Bronchus fibroblast of lung (primary cell): ENCODE data around the gene PRRT1. TPM values are rescaled to one million over a fixed set of nuclear protein-coding genes. Genes with fewer than 3 reads are reported as not detected.

ENCODE experiments used
- total RNA-seq: library from RNA; depleted of rRNA; stranded (reverse); fragments of >200 nt; gene quantifications from 2 replicates; pipeline ENCODE4 v1.2.3, GENCODE V29; 2015

PRRT1 gene
- 0.15 and 0.17 TPM in 2 replicates for total RNA-seq

DNA sequence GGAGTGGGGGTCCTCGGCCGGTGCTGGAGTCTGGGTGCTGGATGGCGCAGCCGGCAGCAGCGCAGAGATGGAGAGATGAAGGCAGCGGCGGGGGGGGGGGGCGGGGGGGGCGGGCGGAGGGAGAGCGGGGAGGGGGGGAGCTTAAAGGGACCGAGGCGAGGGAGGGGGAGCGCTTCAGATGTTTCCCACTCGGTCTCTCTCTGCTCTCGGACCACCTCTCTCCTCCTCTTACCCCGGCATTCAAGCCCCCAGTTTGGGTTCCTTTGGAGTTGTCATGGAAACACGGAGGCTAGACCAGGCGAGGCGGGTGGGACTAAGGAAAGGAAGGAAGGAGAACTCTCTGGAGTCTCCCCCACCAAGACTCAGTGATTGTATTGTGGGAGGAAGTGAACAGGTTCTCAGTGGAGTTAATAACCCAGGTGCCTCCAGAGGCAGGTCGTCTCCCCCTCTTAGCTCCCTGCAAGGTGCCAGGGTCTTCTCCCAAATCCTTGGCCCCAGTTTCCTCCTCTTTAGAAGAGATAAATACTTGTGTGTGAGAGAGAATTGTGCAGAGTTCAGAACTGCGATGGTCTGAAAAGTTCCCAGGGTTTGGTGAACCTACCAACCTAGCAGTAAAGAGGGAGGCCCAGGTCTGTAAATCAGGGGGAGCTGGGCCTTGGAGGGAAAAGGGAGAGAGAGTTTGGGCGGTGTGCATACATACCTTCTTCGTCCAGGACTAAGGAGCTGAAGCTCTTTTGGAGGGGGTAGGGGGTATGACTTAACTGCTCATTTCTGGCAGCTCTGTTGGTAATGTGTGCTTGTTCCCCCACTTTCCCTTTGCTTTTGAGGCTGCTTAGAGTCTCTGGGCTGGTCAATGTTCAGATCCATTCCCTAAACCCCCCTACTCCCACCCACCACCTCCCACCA, at the start of gene PRRT1:
PRRT1 (minus strand) TSS at position 77 of the 906 bp plus-strand sequence. CDS start 112 bp downstream, outside the sequence.

DNA sequence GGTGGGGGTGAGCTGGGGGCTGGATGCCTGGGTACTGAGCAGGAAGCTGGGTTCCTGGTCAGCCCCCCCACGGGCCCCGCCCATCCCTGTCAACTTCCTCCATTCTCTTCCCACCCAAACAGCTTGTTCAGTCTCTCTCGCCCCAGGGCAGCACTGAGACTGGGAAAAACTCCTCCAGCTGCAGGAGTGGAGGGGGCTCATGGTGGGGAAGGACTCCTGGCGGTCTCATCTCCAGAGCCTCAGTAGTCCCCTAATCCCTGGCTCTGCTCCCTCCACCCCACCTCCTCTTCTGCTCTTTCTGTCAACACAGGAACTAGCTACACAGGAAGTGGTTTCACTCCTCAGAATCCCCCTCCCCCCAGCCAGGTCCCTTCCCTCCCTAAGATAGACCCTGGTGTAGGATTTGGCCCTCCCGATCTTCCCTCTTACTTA, 40.9 kb upstream of the PRRT1 start, which contains the start of gene GPSM3:
GPSM3 (minus strand) TSS at position 36 of the 432 bp plus-strand sequence. CDS start 130 bp downstream, outside the sequence.

DNA sequence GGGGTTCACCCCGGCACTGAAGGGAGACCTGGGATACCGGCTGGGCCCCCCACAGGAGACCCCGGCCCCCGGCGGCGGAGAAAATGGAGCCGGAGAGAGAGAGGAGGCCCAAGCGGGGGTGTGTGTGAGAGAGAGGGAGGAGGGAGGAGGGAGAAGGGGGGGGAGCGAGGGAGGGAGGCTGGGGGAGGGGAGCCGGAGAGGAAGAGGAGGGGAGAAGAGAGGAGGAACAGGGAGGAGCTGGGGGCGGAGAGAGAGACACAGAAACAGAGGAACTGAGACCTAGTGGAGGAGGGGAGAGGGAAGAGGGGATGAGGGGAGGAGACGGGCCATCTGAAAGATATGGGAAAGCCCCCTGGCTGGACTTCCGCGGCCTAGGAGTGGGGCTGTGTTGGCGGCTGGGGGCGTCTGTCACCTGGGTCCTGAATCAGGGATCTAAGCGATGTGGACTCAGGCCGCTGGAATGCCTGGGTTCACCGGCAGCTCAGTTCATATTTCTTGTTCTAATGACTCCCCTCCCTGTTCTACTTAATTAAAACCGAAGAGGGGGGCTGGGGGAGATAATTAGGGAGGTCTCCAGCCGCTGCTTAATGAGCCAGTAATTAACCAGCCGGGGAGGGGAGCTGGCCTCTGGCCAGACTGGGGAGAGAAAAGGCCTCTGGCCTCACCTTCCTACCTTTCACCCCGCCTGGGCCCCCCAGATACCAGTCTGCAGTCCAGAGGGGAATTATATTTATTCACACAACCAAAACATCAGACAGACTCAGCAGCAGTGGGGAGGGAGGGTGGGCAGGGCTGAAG, 38.5 kb upstream of the PRRT1 start, which contains the start of gene PBX2:
PBX2 (minus strand) TSS at position 149 of the 798 bp plus-strand sequence. CDS start 287 bp downstream, outside the sequence.

DNA sequence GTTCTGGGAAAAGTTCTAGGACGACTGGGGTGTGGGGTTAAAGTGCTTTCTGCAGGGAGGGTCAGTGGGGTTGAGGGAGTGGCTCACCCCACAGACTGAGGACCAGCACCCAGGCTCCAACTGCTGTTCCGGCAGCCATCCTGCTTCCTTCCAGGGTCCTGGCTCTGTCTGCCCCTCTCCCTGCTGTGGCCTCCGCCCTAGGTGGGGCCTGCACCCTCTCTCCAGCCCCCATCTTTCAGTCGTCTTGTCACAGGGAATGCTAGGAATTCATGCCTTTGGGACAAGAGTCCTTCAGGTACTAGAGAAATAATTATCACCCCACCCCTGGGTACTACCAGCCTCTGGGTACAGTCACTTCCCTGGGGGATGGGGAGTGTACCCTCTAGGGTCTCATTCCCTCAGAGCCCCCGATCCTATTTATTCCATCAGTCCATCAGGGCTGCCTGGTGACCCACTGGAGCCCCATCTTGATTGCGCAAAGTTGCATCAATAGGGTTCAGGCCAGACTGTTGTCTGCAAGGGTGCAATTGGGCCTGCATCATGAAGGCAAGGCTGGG, 32.4 kb upstream of the PRRT1 start, which contains the start of gene AGER:
AGER (minus strand) TSS at position 170 of the 557 bp plus-strand sequence; CDS start at position 139, 31 bp downstream.

DNA sequence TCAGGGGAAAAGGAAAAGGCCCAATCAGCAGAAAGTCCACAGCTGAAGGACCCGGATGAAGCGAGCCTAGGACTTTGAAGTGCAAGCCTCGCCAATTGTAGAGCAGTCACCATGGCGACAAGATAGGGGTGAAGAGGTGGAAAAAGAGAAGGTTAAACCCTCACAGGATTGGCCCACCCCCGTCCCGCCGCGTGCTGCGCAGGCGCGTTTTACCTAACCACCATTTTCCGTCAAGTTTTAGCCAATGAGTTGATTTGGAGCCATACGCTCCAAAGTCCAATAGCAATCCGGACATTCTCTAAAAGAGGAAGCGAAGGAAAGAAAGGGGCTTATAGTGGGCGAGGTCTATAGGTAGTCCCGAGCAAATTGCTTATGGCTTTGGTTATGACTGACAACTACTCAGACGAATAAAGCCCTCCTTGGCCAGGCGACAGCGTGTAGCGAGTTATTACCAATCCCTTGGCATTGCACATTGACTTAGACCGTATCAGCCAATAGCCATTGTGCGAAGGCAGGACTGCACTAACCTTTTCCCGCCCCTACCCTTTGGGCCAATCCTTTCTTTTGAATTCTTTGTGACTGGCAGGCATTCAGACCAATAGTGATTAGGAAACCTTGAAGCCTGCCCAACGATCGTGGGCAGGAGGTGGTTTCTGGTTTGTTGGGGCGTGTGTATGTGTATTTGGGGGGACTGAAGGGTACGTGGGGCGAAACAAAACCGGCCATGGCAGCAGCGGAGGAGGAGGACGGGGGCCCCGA, 26.2 kb upstream of the PRRT1 start, which contains the start of gene RNF5:
RNF5 (plus strand) TSS at position 618 of the 759 bp plus-strand sequence; CDS start at position 725, 107 bp downstream.

DNA sequence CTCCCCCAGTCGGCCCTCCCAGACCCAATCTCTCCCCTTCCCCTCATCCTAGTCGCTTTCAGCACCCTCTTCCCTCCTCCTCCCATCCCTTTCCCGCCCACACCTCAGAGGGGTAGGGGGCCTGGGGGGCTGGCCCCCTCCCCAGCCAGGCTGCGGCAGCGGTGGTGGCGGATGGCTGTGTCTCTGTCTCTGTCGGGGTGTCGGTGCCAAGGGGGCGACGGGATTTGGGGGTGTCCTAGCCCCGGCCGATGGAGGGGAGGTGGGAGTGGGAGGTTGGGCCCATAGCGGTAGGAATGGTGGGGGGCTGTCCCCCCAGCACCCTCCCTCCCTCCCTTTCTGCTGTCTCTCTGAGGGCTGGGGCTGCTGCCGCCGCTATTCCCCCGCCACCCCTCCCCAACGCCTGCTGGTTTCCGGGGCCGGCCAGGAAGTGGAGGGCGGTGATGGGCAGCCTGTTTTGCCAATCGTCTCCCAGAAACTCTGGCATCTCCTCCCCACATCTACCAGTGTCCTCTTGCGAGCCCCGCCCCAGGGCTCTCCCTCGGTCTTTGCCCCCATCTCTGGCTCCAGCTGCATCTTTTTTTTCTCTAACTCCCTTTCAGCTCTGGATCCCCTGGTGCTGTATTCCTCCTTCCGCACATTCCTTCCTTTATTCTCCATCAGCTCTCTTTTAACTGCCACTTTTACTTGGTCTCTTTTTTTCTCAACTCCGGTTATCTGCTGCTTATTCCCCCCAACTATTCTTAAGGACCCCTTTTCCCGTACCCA, 24.2 kb upstream of the PRRT1 start, which contains the start of gene AGPAT1:
AGPAT1 (minus strand) TSS at position 374 of the 765 bp plus-strand sequence. CDS start 4,588 bp downstream, outside the sequence.

DNA sequence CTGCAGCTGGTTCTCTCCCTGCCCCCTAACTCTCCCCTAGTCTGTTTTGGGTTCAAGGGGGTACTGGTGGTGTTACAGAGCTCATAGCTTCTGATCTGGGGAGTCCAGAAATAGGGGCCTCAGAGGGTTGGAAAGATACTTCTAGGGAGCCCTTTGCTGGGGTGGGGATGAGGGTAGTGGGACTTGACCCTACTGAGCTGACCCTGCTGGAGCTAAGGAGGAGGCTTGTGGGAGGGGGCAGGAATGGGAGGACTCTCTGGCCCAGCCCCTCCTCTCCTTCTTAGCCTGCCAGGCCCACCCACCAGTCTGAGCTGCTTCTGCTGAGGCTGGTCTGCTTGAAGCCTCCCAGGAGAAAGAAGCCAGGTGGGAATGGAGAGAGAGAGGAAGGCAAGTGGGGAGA, 12.6 kb upstream of the PRRT1 start, which contains the start of gene EGFL8:
EGFL8 (plus strand) TSS at position 301 of the 400 bp plus-strand sequence. CDS start 1,571 bp downstream, outside the sequence.

DNA sequence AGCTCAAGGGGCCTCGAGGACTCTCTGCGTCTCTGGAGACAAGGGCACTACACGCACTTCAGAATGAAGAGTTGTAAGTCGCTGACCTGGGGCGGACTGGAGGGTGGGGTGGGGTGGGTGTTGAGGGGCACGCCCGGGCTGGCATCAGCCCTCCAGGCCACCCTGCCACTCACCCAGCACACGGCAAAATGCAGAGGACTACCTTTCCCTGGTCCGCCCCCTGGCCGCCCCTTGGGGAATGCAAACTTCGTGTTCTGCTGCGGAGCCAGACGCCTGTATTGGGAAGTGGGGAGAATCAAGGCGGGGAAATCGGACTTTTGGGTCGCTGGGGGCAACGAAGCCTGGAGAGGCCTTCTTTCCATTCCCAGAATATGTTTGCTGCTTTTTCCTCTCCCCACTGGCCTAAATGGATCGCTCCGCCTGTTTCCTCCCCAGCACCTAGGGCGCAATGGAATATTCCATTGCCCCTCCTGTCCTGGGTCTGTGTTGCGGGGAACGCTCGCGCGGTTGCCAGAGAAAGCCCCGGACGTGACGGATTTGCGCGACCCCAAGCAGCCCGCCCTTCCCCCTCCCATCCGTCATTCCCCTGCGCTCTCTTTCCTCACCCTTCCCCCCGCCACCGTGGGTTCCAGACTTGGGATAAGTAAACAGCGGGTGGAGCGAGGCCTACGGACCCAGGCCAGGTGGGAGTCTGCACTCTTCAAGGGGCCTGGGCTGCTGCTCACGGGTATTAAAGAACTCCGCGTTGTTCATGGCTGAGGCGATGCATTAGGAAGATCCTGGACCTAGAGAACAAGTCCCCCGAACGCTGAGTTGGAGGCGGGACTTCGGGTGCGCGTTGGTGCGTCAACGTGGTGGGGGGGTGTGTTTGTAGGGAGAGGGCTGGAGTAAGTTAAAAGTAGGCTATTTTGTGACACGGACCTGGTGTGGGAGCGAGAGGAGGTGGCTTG, 2.1 kb upstream of the PRRT1 start, which contains the start of gene PPT2:
PPT2 (plus strand) TSS at position 578 of the 950 bp plus-strand sequence. CDS start 454 bp downstream, outside the sequence.

DNA sequence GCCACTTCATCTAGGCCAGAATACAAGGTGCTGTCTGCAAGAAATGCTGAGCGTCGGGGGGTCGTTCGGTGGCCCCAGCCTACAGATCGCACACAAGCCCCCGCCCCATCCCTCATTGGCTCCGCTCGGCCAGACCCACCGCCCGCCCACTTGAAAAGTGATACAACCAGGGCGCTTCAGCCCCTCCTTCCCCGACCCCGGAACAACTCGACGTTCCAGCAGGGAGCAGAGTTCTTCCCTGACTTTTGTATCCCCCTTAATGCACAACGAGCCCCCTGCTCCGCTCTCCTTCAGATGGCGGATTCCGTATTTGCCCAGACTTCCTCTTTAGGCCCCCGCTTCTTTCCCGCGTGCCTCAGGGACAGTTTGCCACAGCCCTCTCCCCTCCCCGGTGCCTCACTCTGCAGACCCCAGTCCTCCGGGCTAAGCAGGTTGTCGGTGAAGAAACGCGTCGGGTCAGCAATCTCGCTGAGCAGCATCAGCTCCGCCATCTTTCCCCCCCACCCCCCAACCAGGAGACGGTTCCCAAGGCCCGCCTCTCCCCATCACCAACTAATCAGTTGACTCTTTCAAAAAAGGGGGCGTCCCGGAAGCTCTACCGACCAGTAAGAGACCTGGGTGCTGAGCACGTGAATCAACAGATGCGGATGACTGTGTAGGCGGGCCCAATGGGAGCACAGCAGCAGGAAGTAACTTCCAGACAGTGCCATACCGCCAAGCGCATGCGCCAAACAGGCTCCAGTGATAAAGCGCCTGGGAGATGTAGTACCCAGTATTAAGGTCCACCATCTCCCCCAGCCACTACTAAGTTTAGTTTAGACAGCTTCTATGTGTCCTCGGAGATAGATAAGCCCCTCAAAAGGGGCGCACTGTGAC, 23.8 kb downstream of the PRRT1 start, which contains the start of gene ATF6B:
ATF6B (minus strand) TSS at position 530 of the 876 bp plus-strand sequence; CDS start at position 491, 39 bp downstream.

DNA sequence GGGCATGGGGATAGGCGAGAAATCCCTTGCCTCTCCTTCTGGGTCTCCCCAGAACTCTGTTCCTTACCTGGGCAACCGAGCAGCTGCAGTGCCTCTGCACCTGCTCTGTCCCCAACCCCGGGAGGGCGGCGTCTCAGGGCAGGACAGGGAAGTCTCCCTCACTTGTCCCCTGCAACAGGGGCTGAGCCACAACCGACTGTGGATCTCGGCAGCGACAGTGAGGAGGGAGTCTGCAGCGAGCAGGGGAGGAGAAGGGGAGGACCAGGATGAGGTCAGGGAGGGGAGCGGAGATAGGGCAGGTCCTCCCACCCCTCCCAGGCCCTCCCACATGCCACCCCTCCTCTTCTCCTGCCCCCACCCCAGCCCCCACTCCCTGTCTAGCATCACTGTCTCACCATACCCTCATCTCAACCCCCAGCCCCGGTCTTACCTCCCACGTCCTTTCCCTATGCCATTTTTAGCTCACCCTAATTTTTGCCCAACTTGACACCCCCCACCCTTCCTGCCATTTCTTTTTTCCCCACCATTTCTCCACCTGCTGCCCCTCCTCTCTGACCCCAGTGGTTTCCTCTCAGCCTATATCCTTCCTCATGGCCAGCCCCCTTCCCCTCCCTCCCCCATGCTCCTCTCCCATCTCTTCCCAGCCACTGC, 42.5 kb downstream of the PRRT1 start, which contains the start of gene TNXB:
TNXB (minus strand) TSS at position 225 of the 651 bp plus-strand sequence. CDS start 11,140 bp downstream, outside the sequence.

Other genes starting within 250 kb of the PRRT1 start
- gene ZBTB12, start 249.9 kb downstream of the PRRT1 start, total RNA-seq, result 3.0 and 3.3 TPM in 2 replicates
- 0.17 and 0.30 TPM in 2 replicates for gene C2, start 224.2 kb downstream of the PRRT1 start, total RNA-seq
- gene CFB, start 205.8 kb downstream of the PRRT1 start, total RNA-seq, result 2.0 and 2.7 TPM in 2 replicates
- 142 and 144 TPM in 2 replicates for gene NELFE, start 193.0 kb downstream of the PRRT1 start, total RNA-seq
- gene SKIC2, start 192.8 kb downstream of the PRRT1 start, total RNA-seq, result 44.4 and 46.7 TPM in 2 replicates
- gene DXO, start 179.8 kb downstream of the PRRT1 start, total RNA-seq, result 17.5 and 21.9 TPM in 2 replicates
- 2.7 and 2.8 TPM in 2 replicates for gene C4A, start 169.9 kb downstream of the PRRT1 start, total RNA-seq
- gene C4B, start 137.1 kb downstream of the PRRT1 start, total RNA-seq, result 1.5 and 2.2 TPM in 2 replicates
- 0.17 TPM in 1 of 2 replicates, not detected in the other for gene CYP21A2, start 113.5 kb downstream of the PRRT1 start, total RNA-seq
- gene TNXB, start 42.6 kb downstream of the PRRT1 start, total RNA-seq, result under 0.01 and 0.17 TPM in 2 replicates
- 25.9 and 31.4 TPM in 2 replicates for gene ATF6B, start 23.7 kb downstream of the PRRT1 start, total RNA-seq
- 6.4 and 6.7 TPM in 2 replicates for gene FKBPL, start 21.7 kb downstream of the PRRT1 start, total RNA-seq
- 12.2 and 13.6 TPM in 2 replicates for gene PPT2, start 2.2 kb upstream of the PRRT1 start, total RNA-seq
- gene EGFL8, start 12.7 kb upstream of the PRRT1 start, total RNA-seq, result 0.89 and 1.2 TPM in 2 replicates
- 68.5 and 73.0 TPM in 2 replicates for gene AGPAT1, start 24.1 kb upstream of the PRRT1 start, total RNA-seq
- 74.6 and 80.7 TPM in 2 replicates for gene RNF5, start 26.5 kb upstream of the PRRT1 start, total RNA-seq
- 1.0 and 1.3 TPM in 2 replicates for gene AGER, start 32.3 kb upstream of the PRRT1 start, total RNA-seq
- 26.9 and 31.5 TPM in 2 replicates for gene PBX2, start 38.3 kb upstream of the PRRT1 start, total RNA-seq
- 11.3 and 15.0 TPM in 2 replicates for gene GPSM3, start 40.7 kb upstream of the PRRT1 start, total RNA-seq
- 2.0 and 2.5 TPM in 2 replicates for gene NOTCH4, start 72.1 kb upstream of the PRRT1 start, total RNA-seq
- gene TSBP1, start 220.0 kb upstream of the PRRT1 start, total RNA-seq, result not detected in 2 replicates